Heart left ventricle (tissue), 16 donors: ENCODE measurements around the gene ATF7IP. TPM values are rescaled to one million over a fixed set of nuclear protein-coding genes. Genes with fewer than 3 reads are reported as not detected.

ENCODE experiments used
- ATAC-seq, 4 donors: fragments of 200-7000 bp; cut with Tn5 transposase; one replicate each; pipeline ENCODE4 v1.9.1; 2020 to 2022; ENCODE audit warnings: moderate library complexity in 4 of 4, mild to moderate bottlenecking in 3 of 4, moderate number of reproducible peaks in 1 of 4
- DNase-seq, 5 donors: peaks; one replicate each; pipeline ENCODE4 v3.0.0-alpha.2; 2020
- H3K27ac ChIP-seq, 12 donors: fragments of 200-600 bp; sonication (generic) in 4 of 12; one replicate each; pipeline versions ENCODE4 v1.5.0 to v1.8.0; 2016 to 2022; ENCODE audit warnings: mild to moderate bottlenecking in 2 of 12
- H3K27me3 ChIP-seq, 9 donors: fragments of 200-600 bp; sonication (generic) in 2 of 9; one replicate each; pipeline versions ENCODE4 v1.5.1 to v1.8.0; 2016 to 2022; ENCODE audit warnings: mild to moderate bottlenecking in 3 of 9
- H3K36me3 ChIP-seq, 9 donors: fragments of 200-600 bp; sonication (generic) in 2 of 9; one replicate each; pipeline versions ENCODE4 v1.5.0 to v1.8.0; 2018 to 2022; ENCODE audit warnings: mild to moderate bottlenecking in 2 of 9
- H3K4me1 ChIP-seq, 12 donors: fragments of 200-600 bp; sonication (generic) in 4 of 12; one replicate each; pipeline versions ENCODE4 v1.5.0 to v1.8.0; 2016 to 2022; ENCODE audit warnings: mild to moderate bottlenecking in 3 of 12
- H3K4me3 ChIP-seq, 12 donors: fragments of 200-600 bp; sonication (generic) in 4 of 12; one replicate each; pipeline versions ENCODE4 v1.5.0 to v1.8.0; 2017 to 2022; ENCODE audit warnings: mild to moderate bottlenecking in 9 of 12, moderate library complexity in 4 of 12
- H3K9me3 ChIP-seq, 12 donors: fragments of 200-600 bp; sonication (generic) in 4 of 12; one replicate each; pipeline versions ENCODE4 v1.5.0 to v1.8.0; 2016 to 2022; ENCODE audit warnings: mild to moderate bottlenecking in 1 of 12
- POLR2A ChIP-seq, 2 donors: fragments of 450-650 bp; IDR thresholded peaks; one replicate each; pipeline ENCODE4 v1.6.1; 2017; ENCODE audit warnings: antibody characterized with exemption in 2 of 2, mild to moderate bottlenecking in 2 of 2, moderate library complexity in 2 of 2
- WGBS, 4 donors: extraction: QIAGEN DNeasy Blood & Tissue Kit in 2 of 4; methylation state at CpG; one replicate each; pipeline versions ENCODE4 v1.1.5 to v1.1.7; 2013 to 2018; 5-methylcytosine and 5-hydroxymethylcytosine counted together
- intact Hi-C, 10 donors: fragments of 100-400 bp; cut with DNase I; formaldehyde crosslinking; loops; one replicate each; pipeline versions ENCODE4 v1.11.1 to v1.14.2; 2022
- polyA plus RNA-seq, 2 donors: library from polyadenylated mRNA; stranded (reverse); fragments of 200-250 nt; gene quantifications; one replicate each; pipeline ENCODE4 v1.2.3, GENCODE V29; 2013
- total RNA-seq, 9 donors: library from RNA; depleted of rRNA in 2 of 9; stranded (reverse); fragments of >200 nt in 2 of 9; fragmentation: NEBNext Ultra II Directional in 3 of 9; extraction: Animal tissue kit (Norgen Biotek cat#: 25700) in 3 of 9; gene quantifications; one replicate each; pipeline versions ENCODE4 v1.1.0 to v1.2.4, GENCODE V29; 2016 to 2023
- TF ChIP-seq, protein P1 (sequence below), 12 donors: fragments of 200-600 bp; sonication (generic) in 4 of 12; IDR thresholded peaks; one replicate each; pipeline versions ENCODE4 v1.5.0 to v1.8.0; 2018 to 2022; ENCODE audit warnings: antibody characterized with exemption in 12 of 12, mild to moderate bottlenecking in 5 of 12
- donor health status: ischemic (EF 13 %, LVEDD 7.1; RV severe dilation, severe dysfunction).
- donor health status: healthy with polysubstance abuse.
- donor health status: DM: no; HTN: yes; CAD: no.
- donor health status: DM: no; HTN: no; CAD: no.
- donor health status: ischemic (EF 25% LVEDD 6.9; RV normal size, moderate dysfunction).
- donor health status: ischemic (EF 25% LVEDD 5.7; RV mildly dilated, moderate dysfunction).
- donor health status: healthy.
- donor health status: DM: yes; HTN: yes; CAD: no.
- donor health status: ischemic (EF 35%, LVEDD 5.7; RV mildly dilated, moderate dysfunction).
- donor health status: nonischemic (EF 11% LVEDD 7.7; RV severe dilation, severe dysfunction).
- donor health status: DM: yes; HTN: yes; CAD: no.
- donor health status: PGD.
- donor health status: ischemic (EF 29% LVEDD 5.4; RV normal size, mild dysfunction).
- donor health status: nonischemic (EF 23%, LVEDD 6.1; RV moderate dilation, normal function).

ATF7IP gene
- total and polyA plus RNA-seq, 11 donors: 7.7 to 82.4 (median 55.0) TPM

DNA sequence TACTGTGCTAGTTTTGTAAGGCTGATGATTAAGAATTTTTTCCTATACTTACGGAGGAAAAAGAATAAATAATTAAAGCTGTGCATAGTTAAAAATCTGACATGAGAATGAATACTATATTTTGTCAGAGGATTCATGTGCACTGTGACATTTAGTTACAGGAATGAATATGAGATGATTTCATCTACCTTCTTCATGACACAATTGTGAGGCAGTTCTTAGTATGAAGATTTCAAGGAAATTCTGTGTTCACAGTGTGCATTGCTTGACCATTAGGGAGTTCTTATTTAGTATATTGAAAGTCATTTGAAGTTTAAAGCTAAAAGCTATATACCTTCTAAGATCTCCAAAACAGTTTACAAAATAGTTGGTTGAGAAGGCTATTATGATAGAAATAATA, 70.1 kb downstream of the ATF7IP start:
- peaks cover 0 to 7% (median 0%) of the 10 kb centered on the region in 12 donors for H3K9me3 ChIP-seq
- 96 to 99% (median 96%) methylated on average over 1 of the region's 1 CpG for WGBS, 4 donors
- H3K4me1 ChIP-seq: peaks cover 0 to 16% (median 11%) of the 10 kb centered on the region in 12 donors
- peaks cover 0 to 68% (median 59%) of the 10 kb centered on the region in 9 donors for H3K36me3 ChIP-seq
- no peak overlapping the region for H3K4me3 ChIP-seq
- ATAC-seq (no peak), DNase-seq (no peak)
- intact Hi-C loops: no loop called here
- H3K27ac ChIP-seq: no peak overlapping the region
- no peaks in the 10 kb centered on the region for H3K27me3 ChIP-seq
- TF ChIP-seq, protein P1, sequence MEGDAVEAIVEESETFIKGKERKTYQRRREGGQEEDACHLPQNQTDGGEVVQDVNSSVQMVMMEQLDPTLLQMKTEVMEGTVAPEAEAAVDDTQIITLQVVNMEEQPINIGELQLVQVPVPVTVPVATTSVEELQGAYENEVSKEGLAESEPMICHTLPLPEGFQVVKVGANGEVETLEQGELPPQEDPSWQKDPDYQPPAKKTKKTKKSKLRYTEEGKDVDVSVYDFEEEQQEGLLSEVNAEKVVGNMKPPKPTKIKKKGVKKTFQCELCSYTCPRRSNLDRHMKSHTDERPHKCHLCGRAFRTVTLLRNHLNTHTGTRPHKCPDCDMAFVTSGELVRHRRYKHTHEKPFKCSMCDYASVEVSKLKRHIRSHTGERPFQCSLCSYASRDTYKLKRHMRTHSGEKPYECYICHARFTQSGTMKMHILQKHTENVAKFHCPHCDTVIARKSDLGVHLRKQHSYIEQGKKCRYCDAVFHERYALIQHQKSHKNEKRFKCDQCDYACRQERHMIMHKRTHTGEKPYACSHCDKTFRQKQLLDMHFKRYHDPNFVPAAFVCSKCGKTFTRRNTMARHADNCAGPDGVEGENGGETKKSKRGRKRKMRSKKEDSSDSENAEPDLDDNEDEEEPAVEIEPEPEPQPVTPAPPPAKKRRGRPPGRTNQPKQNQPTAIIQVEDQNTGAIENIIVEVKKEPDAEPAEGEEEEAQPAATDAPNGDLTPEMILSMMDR (IDR thresholded peaks at IDR 0.05): no peak
- no peak for TF ChIP-seq POLR2A (IDR thresholded peaks at IDR 0.05)

DNA sequence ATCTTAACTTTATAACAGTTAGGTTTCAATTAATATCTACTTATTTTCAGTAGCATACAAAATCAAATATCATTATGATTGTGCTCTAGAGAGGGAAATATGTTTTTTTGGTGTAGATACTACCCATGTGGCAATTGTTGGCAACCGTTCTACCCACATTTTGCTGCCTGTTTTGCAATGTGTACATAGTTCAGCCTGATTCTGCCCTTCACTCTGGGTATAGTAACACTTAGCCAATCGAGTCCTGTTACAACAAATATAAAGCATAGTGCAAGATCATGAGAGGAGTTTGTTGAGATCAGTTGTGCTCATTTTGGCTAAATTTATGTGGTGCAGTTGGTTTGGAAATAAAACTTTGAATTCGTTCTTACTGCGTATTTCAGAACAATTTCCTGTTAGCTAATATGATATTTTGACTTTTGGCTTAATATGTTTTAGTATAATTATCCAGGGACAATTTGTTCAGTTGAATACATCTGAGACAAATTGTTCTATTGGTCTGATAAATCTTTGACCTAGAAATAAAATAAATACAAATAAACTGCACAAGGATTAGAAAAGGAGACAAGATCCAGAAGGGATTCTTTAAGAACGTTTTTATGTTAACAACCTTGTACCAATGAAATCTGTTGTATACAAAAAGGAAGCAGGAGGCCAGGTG, 76.9 kb downstream of the ATF7IP start:
- intact Hi-C loops: no loop called here
- 73 to 84% (median 76%) methylated on average over 5 of the region's 5 CpGs for WGBS, 4 donors
- H3K9me3 ChIP-seq: peaks cover 0 to 6% (median 0%) of the 10 kb centered on the region in 12 donors
- no peaks in the 10 kb centered on the region for H3K27me3 ChIP-seq
- peak overlapping the region; percentile 30 to 70 (median 44) for H3K27ac ChIP-seq
- no peak for TF ChIP-seq POLR2A (IDR thresholded peaks at IDR 0.05)
- TF ChIP-seq, protein P1 (IDR thresholded peaks at IDR 0.05): no peak
- no peak for DNase-seq
- H3K4me3 ChIP-seq: no peak overlapping the region
- H3K4me1 ChIP-seq: peaks cover 0 to 29% (median 20%) of the 10 kb centered on the region in 12 donors
- ATAC-seq: peak in 2 of 4 donors; percentile 28 to 32
- peaks cover 0 to 79% (median 55%) of the 10 kb centered on the region in 9 donors for H3K36me3 ChIP-seq

DNA sequence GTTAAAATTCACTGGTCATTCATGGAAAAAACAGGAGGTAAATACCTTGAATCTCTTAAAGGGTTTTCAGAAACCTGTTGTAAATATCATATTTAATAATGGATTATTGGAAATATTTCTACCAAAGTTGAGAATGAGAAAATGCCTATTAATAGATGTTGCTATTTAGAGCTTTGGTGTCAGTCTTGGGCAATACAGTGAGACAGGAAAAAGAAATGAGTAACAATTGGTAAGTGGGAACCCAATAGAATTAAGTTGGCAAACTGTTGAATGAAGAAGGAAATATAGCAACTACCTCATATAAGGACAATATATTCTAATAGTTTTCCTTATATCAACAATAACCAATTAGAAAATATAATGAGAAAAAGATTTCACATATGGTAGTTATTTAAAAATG, 78.0 kb downstream of the ATF7IP start:
- Histone ChIP-seq H3K36me3 (peaks cover 0 to 81% (median 57%) of the 10 kb centered on the region in 9 donors), H3K27ac (peak overlapping the region; percentile 17 to 70 (median 46)), H3K4me1 (peaks cover 0 to 29% (median 20%) of the 10 kb centered on the region in 12 donors), H3K9me3 (peaks cover 0 to 6% (median 0%) of the 10 kb centered on the region in 12 donors), H3K27me3 (no peaks in the 10 kb centered on the region), H3K4me3 (no peak overlapping the region)
- intact Hi-C loops: no loop called here
- no peak for DNase-seq
- no peak for TF ChIP-seq POLR2A (IDR thresholded peaks at IDR 0.05)
- TF ChIP-seq, protein P1 (IDR thresholded peaks at IDR 0.05): no peak
- peak in 3 of 4 donors; percentile 51 to 81 (median 75) for ATAC-seq

DNA sequence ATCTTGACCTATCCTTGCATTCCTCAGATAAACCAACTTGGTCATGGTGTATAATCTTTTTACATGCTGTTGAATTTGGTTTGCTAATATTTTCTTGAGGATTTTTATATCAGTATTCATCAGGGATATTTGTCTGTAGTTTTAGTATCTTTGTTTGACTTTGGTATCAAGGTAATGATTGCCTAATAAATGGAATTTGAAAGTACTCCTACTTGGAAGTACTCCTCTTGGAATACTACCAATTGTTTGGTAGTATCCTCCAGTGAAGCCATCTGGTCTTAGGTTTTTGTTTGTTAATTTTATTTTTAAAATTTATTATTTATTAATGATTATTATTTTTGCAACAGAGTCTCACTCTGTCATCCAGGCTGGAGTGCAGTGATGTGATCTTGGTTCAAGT, 85.0 kb downstream of the ATF7IP start:
- no peak for DNase-seq
- Histone ChIP-seq H3K27ac (no peak overlapping the region), H3K9me3 (no peaks in the 10 kb centered on the region), H3K4me3 (no peak overlapping the region), H3K36me3 (peaks cover 0 to 77% (median 65%) of the 10 kb centered on the region in 9 donors), H3K27me3 (no peaks in the 10 kb centered on the region), H3K4me1 (peaks cover 0 to 37% (median 1%) of the 10 kb centered on the region in 12 donors)
- intact Hi-C loops: loop anchor here in 1 of 10 donors (10.0 kb wide), 1 partner anchor 206 kb away; no protein-coding TSS in a partner anchor
- no peak for ATAC-seq
- TF ChIP-seq, protein P1 (IDR thresholded peaks at IDR 0.05): no peak
- no peak for TF ChIP-seq POLR2A (IDR thresholded peaks at IDR 0.05)
